ENCODE measurements around the gene PLAAT2. TPM values are rescaled to one million over a fixed set of nuclear protein-coding genes. Genes with fewer than 3 reads are reported as not detected.
A peak's percentile ranks its signal among the peaks of the same experiment; 100 is the strongest.

The PLAAT2 gene
- total and polyA plus RNA-seq, 11 donors, result 0.11 to 3.8 (median 0.42) TPM; not detected in 7

DNA sequence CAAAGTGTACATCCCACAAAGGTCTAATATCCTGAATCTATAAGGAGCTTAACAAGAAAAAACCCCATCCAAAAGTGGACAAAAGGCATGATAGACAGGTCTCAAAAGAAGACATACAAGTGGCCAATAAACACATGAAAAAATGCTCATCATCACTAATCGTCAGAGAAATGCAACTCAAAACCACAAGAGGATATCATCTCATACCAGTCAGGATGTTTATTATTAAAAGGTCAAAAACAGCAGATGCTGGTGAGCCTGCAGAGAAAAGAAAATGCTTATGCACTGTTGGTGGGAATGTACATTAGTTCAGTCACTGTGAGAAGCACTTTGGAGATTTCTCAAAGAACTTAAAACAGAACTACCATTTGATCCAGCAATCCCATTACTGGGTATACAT, 44.6 kb downstream of the PLAAT2 start:
- DNase-seq (no peak), ATAC-seq (no peak)
- Histone ChIP-seq H3K27ac (no peak overlapping the region), H3K4me3 (no peak overlapping the region), H3K9me3 (peaks cover 0 to 9% (median 0%) of the 10 kb centered on the region in 12 donors), H3K27me3 (no peaks in the 10 kb centered on the region), H3K36me3 (no peaks in the 10 kb centered on the region), H3K4me1 (no peaks in the 10 kb centered on the region)
- intact Hi-C loops (cut with DNase I), result no loop called here
- WGBS, 4 donors, result 36 to 53% (median 44%) methylated on average over 1 of the region's 1 CpG
- TF ChIP-seq, protein P1, sequence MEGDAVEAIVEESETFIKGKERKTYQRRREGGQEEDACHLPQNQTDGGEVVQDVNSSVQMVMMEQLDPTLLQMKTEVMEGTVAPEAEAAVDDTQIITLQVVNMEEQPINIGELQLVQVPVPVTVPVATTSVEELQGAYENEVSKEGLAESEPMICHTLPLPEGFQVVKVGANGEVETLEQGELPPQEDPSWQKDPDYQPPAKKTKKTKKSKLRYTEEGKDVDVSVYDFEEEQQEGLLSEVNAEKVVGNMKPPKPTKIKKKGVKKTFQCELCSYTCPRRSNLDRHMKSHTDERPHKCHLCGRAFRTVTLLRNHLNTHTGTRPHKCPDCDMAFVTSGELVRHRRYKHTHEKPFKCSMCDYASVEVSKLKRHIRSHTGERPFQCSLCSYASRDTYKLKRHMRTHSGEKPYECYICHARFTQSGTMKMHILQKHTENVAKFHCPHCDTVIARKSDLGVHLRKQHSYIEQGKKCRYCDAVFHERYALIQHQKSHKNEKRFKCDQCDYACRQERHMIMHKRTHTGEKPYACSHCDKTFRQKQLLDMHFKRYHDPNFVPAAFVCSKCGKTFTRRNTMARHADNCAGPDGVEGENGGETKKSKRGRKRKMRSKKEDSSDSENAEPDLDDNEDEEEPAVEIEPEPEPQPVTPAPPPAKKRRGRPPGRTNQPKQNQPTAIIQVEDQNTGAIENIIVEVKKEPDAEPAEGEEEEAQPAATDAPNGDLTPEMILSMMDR (IDR thresholded peaks at IDR 0.05), result no peak
- no peak for TF ChIP-seq POLR2A (IDR thresholded peaks at IDR 0.05)

- TF ChIP-seq, protein P1 (IDR thresholded peaks at IDR 0.05), result no peak
- TF ChIP-seq POLR2A (IDR thresholded peaks at IDR 0.05), result no peak
- WGBS, 4 donors, result 92 to 94% (median 92%) methylated on average over 5 of the region's 5 CpGs
- Histone ChIP-seq H3K27ac (no peak overlapping the region), H3K27me3 (no peaks in the 10 kb centered on the region), H3K4me3 (no peak overlapping the region), H3K36me3 (no peaks in the 10 kb centered on the region), H3K9me3 (no peaks in the 10 kb centered on the region), H3K4me1 (no peaks in the 10 kb centered on the region)
- ATAC-seq (no peak), DNase-seq (no peak)
- intact Hi-C loops (cut with DNase I), result no loop called here
These were observed 46.0 kb downstream of the PLAAT2 start for GRCh38 chr11:63517156-63517555.

GRCh38 chr11:63516109-63516508, 47.1 kb downstream of the PLAAT2 start:
- DNase-seq (no peak), ATAC-seq (no peak)
- no peak for TF ChIP-seq POLR2A (IDR thresholded peaks at IDR 0.05)
- TF ChIP-seq, protein P1 (IDR thresholded peaks at IDR 0.05), result no peak
- Histone ChIP-seq H3K36me3 (no peaks in the 10 kb centered on the region), H3K27ac (no peak overlapping the region), H3K4me1 (no peaks in the 10 kb centered on the region), H3K4me3 (no peak overlapping the region), H3K9me3 (no peaks in the 10 kb centered on the region), H3K27me3 (no peaks in the 10 kb centered on the region)
- WGBS, 4 donors, result 81 to 97% (median 92%) methylated on average over 5 to 6 of the region's 6 CpGs
- intact Hi-C loops (cut with DNase I), result no loop called here

GRCh38 chr11:63512816-63513215, 50.4 kb downstream of the PLAAT2 start:
- intact Hi-C loops (cut with DNase I), result no loop called here
- peak in 1 of 4 donors; percentile 8 for ATAC-seq
- TF ChIP-seq POLR2A (IDR thresholded peaks at IDR 0.05), result no peak
- TF ChIP-seq, protein P1 (IDR thresholded peaks at IDR 0.05), result no peak

More at GRCh38 chr11:63512816-63513215, 50.4 kb downstream of the PLAAT2 start:
- Histone ChIP-seq H3K4me3 (no peak overlapping the region), H3K9me3 (no peaks in the 10 kb centered on the region), H3K27me3 (no peaks in the 10 kb centered on the region), H3K27ac (no peak overlapping the region), H3K36me3 (no peaks in the 10 kb centered on the region), H3K4me1 (peaks cover 0 to 11% (median 7%) of the 10 kb centered on the region in 12 donors)
- 78 to 92% (median 86%) methylated on average over 7 of the region's 7 CpGs for WGBS, 4 donors
- DNase-seq, result no peak
